ENCODE results near the gene LNPK.
A peak's percentile ranks its signal among the peaks of the same experiment; 100 is the strongest.
"Not testable (repeated sequence)": the region's sequence is repeated elsewhere in the genome, so short reads cannot be mapped to it uniquely, and the experiment has no call there.

The LNPK gene, protein sequence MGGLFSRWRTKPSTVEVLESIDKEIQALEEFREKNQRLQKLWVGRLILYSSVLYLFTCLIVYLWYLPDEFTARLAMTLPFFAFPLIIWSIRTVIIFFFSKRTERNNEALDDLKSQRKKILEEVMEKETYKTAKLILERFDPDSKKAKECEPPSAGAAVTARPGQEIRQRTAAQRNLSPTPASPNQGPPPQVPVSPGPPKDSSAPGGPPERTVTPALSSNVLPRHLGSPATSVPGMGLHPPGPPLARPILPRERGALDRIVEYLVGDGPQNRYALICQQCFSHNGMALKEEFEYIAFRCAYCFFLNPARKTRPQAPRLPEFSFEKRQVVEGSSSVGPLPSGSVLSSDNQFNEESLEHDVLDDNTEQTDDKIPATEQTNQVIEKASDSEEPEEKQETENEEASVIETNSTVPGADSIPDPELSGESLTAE

DNA sequence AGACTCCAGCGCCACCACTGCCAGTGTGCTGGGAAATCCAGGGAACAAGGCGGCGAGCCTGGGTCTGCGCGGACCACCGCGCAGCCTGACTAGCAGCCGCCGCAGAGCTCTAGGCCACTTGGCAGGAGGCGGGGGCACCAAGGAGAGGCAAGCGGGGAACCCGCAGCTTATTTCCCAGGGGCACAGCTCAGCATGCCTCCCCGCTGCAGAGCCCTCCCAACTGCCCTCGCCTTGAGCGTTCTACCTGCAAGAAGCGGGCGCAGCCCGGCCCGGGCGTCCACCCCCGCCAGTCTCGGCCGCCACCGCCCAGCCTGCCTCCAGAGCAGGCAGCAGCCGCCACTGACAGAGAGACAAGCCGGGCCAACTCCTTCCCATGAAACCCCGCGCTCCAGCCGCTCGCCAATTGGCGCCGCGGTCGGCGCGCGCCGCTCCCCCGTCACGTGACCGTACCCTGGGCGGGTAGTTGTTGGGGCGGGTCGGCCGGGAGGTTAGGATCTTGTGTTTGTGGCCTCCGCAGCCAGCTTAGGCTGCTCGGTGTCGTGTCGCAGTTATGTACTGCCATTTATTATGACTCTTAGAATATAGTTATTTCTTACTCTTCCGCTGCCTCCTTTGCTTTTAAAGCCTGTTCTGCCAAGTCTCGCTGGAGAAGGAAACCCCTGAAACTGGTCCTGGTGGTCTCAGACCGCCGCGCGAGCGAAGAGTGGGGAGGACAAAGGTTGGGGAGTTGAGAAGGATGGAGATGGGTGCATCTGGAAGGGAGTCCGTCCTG lies at the start of gene LNPK:
LNPK (minus strand) TSS at position 352 of the 772 bp plus-strand sequence. CDS start 6,683 bp downstream, outside the sequence.
- DNase-seq (ENCODE audit: low read depth) = peak; percentile 50

DNA sequence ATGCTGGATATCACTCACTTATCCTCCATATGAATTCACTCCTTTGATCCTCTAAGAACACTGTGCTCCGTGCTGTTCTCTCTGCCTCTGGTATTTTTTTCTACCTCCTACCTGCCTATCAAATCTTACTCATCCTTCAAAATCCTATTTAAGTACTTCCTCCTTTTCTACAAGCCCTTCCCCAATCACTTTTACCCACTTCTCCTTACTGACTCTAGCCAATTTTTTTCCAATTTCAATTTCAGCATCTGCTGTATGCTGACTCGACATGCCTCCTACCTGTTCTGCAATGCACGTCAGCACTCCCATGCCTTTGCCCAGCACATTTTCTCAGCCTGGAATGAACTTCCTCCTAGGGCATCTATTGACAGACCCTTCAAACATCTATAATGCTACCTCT lies 37.3 kb upstream of the LNPK start:
- no peak for DNase-seq (ENCODE audit: low read depth)

DNA sequence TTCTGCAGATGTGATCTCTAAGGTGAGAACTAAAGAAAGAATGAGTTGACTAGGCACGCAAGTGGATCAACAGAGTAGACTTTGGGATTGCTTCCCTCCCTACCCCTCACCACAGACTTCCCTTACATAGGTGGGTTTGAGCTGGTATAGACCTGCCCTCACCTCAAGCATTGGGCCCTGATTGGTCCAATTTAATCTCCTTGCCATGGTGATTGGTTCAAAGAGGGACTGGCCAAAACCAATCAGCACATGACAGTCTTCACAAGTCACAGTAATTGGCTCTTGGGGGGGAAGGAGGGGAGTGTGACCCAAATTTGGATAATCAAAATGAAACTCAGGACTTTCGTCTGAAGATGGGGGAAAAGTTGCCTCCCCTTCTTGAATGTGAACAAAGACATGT lies 36.6 kb upstream of the LNPK start:
- no peak for DNase-seq (ENCODE audit: low read depth)

DNA sequence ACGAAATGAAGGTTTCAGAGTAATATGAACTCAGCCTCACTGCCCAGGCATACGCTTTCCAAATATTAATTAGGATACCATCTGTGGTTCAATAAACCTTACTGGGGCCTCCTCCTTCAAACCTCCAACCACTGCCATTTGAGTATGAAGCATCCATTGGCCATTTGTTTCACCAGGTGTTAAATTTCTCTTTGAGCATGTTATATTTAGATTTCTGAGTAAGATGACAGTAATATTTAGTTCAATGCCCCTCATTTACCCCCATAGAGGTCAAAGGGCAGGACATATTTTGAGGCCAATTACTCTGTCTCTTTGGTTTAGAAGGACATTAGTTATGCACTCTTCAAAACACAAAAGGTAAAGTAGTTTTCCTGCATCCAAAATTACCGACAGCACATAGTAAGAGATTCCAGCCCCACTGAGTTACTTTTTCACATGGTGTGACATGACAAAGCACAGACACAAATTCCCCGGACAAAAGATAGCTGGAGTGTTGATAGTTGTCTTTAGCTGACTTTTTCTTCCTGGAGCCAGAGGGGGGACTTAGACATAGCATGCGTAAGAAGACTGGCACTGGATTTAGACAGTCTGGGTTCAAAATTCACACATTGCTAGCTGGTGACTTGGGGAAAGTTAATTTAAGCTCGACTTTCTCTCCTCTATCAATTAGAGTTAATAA lies 33.1 kb upstream of the LNPK start:
- no peak for DNase-seq (ENCODE audit: low read depth)

DNA sequence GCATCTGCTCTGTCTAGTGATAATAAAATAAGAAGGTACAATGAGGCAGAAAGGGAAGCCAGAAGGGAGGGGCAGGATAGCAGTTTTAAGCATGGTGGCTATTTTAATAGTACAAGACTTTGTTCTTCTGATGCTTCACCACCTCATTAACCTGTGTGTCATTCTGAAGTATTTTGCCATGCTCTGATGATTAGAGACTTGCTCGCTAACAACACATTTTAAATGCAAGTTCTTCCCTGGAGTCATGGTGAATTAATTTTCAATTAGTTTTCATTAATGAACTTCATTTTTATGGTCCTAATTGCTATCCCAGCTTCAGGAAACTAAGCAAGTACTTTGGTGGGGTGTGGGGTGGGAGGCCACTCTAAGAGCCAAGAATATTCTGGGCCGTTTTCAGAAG lies 25.7 kb upstream of the LNPK start:
- DNase-seq (ENCODE audit: low read depth) = no peak

DNA sequence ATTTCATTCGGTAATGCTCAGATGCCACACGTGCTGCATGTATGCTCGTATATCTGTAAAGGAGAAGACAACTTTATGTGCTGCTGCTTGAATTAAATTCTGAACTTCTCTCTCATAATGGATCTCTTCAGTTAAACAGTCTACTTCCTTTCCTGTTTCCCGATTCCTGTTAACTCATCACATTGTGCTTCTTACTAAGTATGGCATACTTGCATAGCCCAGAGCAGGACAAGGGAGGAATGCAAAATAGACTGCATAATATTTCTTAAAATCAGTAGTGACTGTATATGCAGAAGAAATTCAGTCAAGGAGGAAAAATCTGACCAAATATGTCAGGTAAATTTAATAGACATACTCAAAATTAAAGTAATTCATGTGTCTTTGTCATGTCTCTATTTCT lies 23.9 kb upstream of the LNPK start:
- DNase-seq (ENCODE audit: low read depth) = no peak

DNA sequence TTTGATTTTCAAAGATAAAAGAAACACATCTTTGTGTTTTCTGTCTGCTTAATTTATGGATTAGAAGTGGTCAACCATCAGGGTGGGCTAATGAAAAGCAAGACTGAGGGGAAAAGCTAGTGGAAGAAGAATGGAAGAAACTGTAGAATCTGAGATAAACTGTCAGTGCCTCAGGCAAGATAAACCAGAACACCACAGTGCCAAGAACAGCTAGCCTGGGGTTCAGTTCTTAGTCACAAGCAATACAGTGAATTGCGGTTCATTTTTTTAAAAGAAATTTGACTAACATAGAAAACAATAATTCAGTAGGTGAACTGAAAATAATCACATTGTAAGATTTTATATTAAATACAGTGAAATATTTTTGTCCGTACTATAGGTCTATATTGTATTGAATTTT lies 22.0 kb upstream of the LNPK start:
- DNase-seq (ENCODE audit: low read depth) = no peak

DNA sequence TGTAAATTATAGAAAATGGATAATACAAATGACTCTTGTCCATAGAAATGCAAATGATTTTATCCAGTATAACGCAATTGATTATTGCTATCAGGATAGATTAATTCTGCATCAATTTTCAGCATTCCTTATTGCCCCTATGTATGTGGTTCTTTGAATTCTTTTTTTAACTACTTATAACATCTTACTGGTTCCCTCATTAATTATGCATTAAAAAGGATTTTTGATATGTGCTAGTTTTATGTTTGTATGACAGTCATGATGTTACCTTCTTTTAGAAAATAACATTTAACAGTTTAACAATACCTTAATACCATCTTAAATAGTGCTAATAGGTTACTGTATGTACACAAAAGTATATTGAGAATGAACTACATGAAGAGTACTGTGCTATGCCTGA lies 20.0 kb upstream of the LNPK start:
- no peak for DNase-seq (ENCODE audit: low read depth)

DNA sequence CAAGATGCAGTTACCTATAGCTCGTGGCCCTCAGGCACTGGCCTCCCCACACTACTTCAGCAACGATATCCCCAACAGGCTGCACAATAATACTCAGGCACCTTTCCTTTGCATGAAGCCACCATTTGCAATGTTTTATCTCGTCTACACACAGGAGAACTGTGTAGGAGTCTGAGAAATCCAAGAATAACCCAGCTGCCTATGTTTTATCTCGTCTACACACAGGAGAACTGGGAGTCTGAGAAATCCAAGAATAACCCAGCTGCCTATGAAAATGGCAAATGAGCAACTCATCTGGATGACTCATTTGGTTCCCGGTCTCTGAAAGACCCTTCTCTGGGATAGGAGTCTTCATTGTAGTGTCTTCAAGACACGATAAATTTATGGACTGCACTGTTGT lies 18.3 kb upstream of the LNPK start:
- no peak for DNase-seq (ENCODE audit: low read depth)

DNA sequence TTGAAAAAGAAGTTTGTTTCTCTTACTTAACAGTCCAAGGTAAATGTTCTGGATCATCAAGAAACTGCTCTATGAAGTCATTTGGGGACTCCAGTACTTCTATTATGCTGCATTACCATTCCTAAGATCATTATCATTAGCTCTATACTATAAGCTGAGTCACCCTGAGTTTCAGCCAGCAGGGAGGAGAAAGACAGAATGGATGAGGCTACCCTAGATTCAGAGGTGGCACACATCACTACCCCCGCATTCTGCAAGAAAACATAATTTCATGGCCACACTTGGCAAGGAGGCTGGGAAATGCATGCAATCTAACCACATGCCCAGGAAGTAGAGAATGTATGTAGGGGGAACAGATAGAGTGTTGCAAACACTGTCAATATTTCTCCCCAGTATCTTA lies 16.6 kb upstream of the LNPK start:
- no peak for DNase-seq (ENCODE audit: low read depth)

DNA sequence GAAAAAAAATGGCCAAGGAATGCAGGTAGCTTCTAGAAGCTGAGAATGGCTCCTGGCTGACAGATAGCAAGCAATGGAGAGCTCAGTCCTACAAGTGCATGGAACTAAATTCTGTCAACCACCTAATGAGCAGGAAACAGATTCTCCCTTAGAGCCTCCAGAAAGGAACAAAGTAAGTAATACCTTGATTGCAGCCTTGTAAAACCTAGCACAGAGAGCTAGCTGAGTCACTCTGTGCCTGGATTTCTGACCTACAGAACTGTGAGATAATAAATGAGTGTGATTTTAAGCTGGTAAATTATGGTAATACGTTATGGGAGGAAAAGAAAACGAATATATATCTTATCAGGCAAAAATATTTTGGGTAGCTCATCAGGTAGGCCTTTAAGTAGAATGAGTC lies 7.4 kb upstream of the LNPK start:
- DNase-seq (ENCODE audit: low read depth) = no peak

DNA sequence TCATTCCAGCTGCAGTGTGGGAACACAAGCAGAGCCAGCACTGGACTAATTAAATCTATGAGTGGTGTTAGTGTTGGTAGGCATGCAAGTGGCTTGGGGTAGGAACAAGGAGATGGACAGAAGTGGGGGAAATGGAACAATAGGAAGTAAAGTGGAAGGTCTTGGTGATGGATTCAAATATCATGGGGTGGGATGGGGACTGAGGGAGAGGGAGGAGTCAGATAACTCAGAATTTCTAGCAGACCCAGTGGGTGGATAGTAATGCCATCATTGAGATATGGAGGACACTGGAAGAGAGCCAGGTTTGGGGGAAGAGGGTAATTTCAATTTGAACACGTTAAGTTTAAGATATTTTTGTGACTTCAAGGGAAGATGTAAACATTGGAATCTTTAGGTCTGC lies 2.9 kb upstream of the LNPK start:
- DNase-seq (ENCODE audit: low read depth) = no peak

DNA sequence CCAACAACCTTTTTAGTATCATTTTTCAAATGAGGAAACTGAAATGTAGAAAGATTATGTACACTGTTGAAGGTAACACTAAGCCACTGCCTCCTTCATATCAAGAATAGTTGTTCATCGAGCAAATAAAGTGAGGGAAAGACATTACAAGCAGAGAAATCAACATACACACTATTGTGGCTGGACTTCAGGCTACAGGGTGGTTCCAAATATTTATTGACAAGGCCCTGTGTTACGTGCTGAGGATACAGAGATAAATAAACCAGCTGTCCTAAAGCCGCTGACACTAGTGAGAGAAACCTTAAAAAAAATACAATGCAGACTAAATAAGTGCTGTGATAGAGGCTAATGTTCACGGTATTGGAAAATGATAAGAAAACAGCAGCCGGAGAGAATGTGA lies 1.9 kb upstream of the LNPK start:
- no peak for DNase-seq (ENCODE audit: low read depth)

DNA sequence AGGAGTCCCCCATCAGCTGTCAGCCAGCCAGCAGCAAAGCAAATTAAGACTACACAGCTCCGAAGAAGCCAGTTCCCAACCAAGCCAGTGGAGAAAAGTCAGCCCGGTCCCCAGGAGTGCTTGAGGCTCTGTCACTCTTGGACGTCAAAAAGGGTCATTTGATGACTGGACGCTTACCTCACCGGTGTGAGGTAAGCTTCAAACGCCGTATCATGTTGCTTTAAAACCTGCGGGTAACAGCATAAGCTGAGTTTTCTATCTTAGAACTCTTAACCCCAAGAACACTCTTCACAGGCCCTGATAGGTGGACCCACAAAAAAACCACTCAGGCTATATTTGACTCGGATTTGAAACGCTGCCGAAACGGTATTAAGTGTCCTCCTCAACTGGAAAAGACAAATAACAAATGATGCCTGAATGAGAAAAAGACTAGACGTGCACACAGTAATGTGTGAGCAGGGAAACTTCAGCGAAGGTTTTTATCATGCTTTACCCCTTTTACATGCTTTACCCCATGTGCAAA lies 682 bp upstream of the LNPK start:
- DNase-seq (ENCODE audit: low read depth) = no peak

DNA sequence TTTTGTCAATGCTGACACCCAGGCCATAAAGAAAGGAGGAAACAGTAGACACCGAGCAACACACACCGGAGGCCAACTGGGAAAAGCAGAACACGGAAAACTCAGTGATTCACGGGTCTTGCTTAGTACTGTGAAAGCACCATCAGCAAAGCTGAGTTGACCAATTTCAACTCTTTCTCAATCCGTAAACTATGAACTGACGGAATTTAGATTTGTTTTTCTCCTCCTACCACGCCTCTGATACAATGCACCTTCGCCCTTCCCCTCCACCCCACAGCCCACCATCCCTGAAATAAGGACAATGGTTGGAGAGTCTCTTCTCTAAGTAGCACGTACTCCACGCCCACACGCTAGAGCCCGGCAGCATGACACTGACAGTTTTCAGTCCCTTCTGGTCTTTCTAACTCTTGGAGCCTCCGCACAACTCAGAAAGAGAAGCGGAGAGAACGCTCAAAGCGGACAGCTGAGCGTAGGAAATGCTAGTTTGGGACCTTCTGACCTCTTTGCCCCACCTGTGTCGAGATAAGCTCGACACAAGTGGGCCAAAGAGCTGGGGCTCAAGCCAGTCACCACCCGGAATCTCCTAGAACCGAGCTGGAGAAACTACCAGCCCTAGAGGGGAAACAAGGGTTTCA lies 669 bp downstream of the LNPK start:
- DNase-seq (ENCODE audit: low read depth) = peak; percentile 31

DNA sequence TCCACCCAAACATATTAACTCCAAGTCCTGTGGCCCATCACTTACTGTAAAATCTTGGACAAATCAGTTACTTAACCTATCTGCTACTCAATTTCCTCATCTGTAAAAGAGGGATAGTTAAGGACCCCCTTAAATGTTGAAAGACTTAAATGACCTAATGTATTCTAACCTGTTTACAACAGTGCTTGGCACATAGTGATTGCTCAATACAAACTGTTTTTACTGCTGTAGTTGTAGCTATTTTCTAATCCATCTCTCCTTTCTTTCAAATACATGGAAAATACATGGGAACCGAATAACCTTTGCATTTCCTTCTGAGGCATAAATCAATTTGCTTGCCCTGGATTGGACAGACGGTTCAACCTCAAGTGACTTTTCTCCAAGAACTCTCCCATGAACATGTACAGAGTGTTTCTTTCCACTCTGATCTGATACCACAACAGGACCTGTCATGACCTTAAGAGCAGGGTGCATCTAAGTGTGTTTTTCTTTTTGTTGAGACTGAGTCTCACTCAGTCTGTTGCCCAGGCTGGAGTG lies 2.7 kb downstream of the LNPK start:
- DNase-seq (ENCODE audit: low read depth) = no peak

DNA sequence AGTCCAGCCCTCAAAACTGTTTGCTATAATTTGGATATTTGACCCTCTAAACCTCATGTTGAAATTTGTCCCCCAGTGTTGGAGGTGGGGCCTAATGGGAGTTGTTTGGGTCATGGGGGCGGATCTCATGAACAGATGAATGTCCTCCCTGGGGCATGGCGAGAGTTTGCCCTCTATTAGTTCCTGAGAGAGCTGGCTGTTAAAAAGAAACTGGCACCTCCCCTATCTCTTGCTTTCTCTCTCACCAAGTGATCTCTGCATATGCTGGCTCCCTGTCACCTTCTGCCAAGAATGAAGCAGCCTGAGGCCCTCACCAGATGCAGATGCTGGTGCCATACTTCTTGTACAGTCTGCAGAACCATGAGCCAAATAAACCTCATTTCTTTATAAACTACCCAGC lies 12.0 kb downstream of the LNPK start:
- no peak for DNase-seq (ENCODE audit: low read depth)

DNA sequence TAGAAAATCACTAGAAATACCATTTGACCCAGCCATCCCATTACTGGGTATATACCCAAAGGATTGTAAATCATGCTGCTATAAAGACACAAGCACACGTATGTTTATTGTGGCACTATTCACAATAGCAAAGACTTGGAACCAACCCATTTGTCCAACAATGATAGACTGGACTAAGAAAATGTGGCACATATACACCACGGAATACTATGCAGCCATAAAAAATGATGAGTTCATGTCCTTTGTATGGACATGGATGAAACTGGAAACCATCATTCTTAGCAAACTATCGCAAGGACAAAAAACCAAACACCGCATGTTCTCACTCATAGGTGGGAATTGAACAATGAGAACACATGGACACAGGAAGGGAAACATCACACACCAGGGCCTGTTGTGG lies 14.9 kb downstream of the LNPK start:
- not testable (repeated sequence) for DNase-seq (ENCODE audit: low read depth)

DNA sequence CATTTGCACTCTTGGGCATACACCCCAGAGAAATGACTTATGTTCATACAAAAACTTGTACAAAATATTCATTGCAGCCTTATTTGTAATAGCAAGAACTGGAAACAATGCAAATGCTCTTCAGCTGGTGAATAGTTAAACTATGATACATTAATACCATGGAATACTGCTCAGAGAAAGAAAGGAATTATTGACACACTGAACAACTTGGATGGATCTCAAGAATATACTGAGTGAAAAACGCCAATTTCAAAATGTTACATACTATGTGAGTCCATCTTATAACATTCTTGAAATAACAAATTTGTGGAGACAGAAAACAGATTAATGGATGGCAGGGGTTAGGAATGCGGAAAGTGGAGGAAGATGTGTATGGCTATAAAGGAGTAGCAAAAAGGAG lies 17.2 kb downstream of the LNPK start:
- DNase-seq (ENCODE audit: low read depth) = no peak

DNA sequence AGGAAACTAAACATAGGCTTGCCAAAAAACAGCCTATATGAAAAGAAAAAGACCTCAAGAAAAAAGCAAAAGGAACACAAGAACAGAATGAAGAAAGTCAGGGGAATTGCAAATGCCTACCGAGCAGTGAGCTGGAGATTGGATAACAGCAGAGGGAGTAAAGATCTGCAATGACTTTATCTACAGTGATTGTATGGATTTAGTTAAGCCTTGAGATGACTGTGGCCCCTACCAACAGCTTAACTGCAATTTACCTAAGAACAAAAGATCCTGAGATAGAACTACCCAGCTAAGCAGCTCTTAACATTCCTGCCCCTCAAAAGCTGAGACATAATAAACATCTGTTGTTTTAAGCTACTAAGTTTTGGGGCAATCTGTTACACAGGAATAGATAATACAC lies 20.5 kb downstream of the LNPK start:
- no peak for DNase-seq (ENCODE audit: low read depth)

DNA sequence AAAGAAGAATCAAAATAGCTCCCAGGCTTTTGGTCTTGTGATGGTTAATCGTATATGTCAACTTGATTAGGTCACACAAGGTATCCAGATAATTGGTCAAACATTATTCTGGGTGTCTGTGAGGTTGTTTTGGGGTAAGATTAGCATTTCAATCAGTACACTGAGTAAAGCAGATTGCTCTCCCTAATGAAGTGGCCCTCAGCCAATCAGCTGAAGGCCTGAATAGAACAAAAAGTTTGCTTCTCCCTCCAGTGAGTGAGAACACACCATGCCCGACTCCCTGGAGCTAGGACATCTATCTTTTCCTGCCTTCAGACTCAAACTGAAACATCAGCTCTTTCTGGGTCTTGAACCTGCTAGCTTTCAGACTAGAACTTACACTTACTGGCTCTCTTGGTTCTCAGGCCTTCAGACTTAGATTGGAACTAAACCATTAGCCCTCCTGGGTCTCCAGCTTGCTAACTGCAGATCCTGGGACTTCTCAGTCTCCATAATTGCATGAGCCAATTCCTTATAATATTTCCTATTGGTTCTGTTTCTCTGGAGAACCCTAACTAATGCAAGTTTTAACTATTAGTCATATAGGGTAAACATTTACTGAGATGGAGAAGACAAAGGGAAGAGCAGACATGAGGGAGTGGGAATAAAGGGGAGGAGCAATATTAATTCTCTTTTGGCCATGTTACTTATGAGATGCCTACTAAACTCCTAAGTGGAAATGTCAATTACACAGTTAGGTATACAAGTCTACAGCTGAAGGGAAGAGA lies 25.5 kb downstream of the LNPK start:
- no peak for DNase-seq (ENCODE audit: low read depth)
